ENCODE data around the gene RHCE.
"Not testable (repeated sequence)": the region's sequence is repeated elsewhere in the genome, so short reads cannot be mapped to it uniquely, and the experiment has no call there.

DNA sequence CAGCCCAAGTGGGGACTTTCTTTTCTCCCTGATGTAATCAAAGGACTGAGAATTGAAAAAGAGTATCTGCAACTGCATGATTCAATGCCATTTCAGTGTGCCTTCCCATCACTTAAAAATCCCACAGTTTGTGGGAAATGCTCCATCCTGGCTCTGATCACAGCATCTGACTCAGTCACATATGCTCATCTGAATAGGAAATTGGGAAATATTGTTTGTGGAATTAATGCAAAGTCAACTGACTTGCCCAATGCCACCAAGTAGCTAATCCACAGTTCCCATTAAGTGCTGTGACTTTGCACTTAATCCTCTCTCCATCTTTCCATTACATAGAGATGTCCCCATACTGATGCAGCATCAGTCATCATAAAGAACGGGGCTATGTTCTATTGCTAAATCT lies 37.5 kb downstream of the RHCE start:
- TF ChIP-seq SPI1 (IDR thresholded peaks at IDR 0.05; ENCODE audit: borderline replicate concordance, low read depth, low read length); ESRRA (IDR thresholded peaks at IDR 0.05; ENCODE audit: borderline replicate concordance, low read depth); CREB1 (IDR thresholded peaks at IDR 0.05); CREB1 (CRISPR knock-in tag; IDR thresholded peaks at IDR 0.05): not testable (repeated sequence)
- TF ChIP-seq, protein P1, sequence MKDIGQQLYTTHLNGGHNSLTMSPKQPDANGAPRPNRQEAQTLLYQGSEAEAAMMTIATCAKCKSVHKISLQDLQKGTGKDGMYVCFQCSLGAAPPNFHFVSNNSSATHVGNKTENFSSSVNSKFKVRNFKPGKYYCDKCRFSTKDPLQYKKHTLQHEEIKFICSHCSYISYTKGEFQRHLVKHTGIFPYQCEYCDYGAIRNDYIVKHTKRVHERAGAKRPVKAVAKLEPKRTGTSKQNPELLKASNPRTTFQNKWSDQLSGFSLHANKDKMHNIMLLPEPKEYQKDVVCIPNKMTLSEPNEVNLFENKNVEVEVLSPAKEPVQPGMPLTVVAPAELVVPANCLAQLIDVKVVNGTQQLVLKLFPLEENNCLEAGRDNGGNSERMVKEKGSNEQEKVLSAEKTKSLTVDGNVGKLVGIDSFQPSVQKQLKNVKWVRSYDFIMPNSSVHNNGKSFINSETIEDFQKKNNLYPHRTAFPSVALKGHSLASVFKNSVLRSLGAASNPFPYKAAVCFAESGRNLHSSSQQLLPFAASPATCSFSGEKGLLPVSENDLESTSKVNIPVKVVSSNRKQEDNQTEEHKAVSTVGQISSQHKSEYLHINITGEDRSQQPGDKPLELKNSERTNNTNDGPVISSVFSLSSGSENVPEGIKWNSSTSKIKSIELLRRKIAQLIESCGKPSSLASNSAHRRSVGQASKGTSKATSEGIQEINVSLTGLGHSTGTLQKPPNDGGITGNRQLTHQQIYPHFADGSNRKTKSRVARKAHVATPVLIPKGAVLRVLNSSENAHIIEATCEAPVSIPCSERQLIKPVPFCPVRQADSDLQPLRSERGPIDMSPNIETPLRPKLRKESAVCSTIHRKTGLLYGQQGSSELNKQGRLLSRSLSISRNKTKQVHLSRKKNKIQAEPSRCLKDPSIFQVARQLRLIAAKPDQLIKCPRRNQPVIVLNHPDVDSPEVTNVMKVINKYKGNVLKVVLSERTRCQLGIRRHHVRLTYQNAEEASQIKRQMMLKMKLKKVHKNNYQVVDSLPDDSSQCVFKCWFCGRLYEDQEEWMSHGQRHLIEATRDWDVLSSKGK (CRISPR knock-in tag; IDR thresholded peaks at IDR 0.05): not testable (repeated sequence)

Data from K562 (cell line).